HepG2 (cell line): ENCODE results near the gene TAF8. TPM values are rescaled to one million over a fixed set of nuclear protein-coding genes. Genes with fewer than 3 reads are reported as not detected.
A peak's percentile ranks its signal among the peaks of the same experiment; 100 is the strongest.

Source experiments
- BCLAF1 ChIP-seq: fragments of 450-650 bp; IDR thresholded peaks from 2 replicates; pipeline ENCODE4 v1.6.1; 2017; ENCODE audit warnings: mild to moderate bottlenecking
- CEBPZ ChIP-seq: IDR thresholded peaks from 2 replicates; pipeline ENCODE4 v1.6.1; 2012; ENCODE audit warnings: low read length, improper control_type of control experiment
- E2F1 ChIP-seq: sonication (generic); formaldehyde crosslinking; IDR thresholded peaks from 2 replicates; pipeline ENCODE4 v1.5.0; 2020; ENCODE audit warnings: missing genetic modification reagents
- FOXP4 ChIP-seq: sonication (generic); formaldehyde crosslinking; IDR thresholded peaks from 2 replicates; pipeline ENCODE4 v1.4.0; 2020; ENCODE audit warnings: missing genetic modification reagents
- GFI1 ChIP-seq: sonication (generic); formaldehyde crosslinking; IDR thresholded peaks from 2 replicates; pipeline ENCODE4 v1.5.0; 2020; ENCODE audit warnings: missing genetic modification reagents, mild to moderate bottlenecking, borderline replicate concordance
- KAT7 ChIP-seq: IDR thresholded peaks from 2 replicates; pipeline ENCODE4 v1.6.1; 2018; ENCODE audit warnings: borderline replicate concordance, missing compliant biosample characterization
- KDM5A ChIP-seq: fragments of 200-600 bp; sonication (generic); IDR thresholded peaks from 2 replicates; pipeline ENCODE4 v1.7.0; 2018; ENCODE audit warnings: antibody characterized with exemption, mild to moderate bottlenecking, low read length, borderline replicate concordance
- LCORL ChIP-seq, 2 experiments: fragments of 450-650 bp in 1 of 2; sonication (generic) in 1 of 2; formaldehyde crosslinking in 1 of 2; IDR thresholded peaks; 2 replicates each; pipeline versions ENCODE4 v1.5.0 to v1.6.1; 2017 to 2020; ENCODE audit warnings: antibody characterized with exemption in 1 of 2, missing genetic modification reagents in 1 of 2
- MIER3 ChIP-seq: IDR thresholded peaks from 2 replicates; pipeline ENCODE4 v1.6.1; 2016; ENCODE audit warnings: missing compliant biosample characterization, borderline replicate concordance
- PHB2 ChIP-seq: fragments of 450-650 bp; IDR thresholded peaks from 2 replicates; pipeline ENCODE4 v1.6.1; 2018; ENCODE audit not compliant: partially characterized antibody
- POLR2AphosphoS2 ChIP-seq: IDR thresholded peaks from 2 replicates; pipeline ENCODE4 v1.6.1; 2011; ENCODE audit warnings: low read depth, low read length, improper control_type of control experiment
- SIN3A ChIP-seq: IDR thresholded peaks from 2 replicates; pipeline ENCODE4 v1.6.1; 2011; ENCODE audit warnings: low read depth, mild to moderate bottlenecking, control low read depth, low read length, borderline replicate concordance
- ZBTB3 ChIP-seq: sonication (generic); formaldehyde crosslinking; IDR thresholded peaks from 2 replicates; pipeline ENCODE4 v1.4.0; 2020; ENCODE audit warnings: low read depth, mild to moderate bottlenecking, moderate library complexity, missing genetic modification reagents, borderline replicate concordance
- ZFP1 ChIP-seq: IDR thresholded peaks from 2 replicates; pipeline ENCODE4 v1.6.1; 2016
- ZNF263 ChIP-seq: sonication (generic); formaldehyde crosslinking; IDR thresholded peaks from 2 replicates; pipeline ENCODE4 v1.4.0; 2020; ENCODE audit warnings: missing genetic modification reagents
- ZNF496 ChIP-seq: sonication (generic); formaldehyde crosslinking; IDR thresholded peaks from 2 replicates; pipeline ENCODE4 v1.8.1; 2023; ENCODE audit warnings: mild to moderate bottlenecking, moderate library complexity, missing genetic modification reagents; ENCODE audit not compliant: insufficient replicate concordance
- ZNF530 ChIP-seq: sonication (generic); formaldehyde crosslinking; IDR thresholded peaks from 2 replicates; pipeline ENCODE4 v1.5.0; 2020; ENCODE audit warnings: low read depth, mild to moderate bottlenecking, missing genetic modification reagents
- ZNF549 ChIP-seq: sonication (generic); formaldehyde crosslinking; IDR thresholded peaks from 2 replicates; pipeline ENCODE4 v1.5.0; 2020; ENCODE audit warnings: missing genetic modification reagents
- polyA plus RNA-seq, 8 experiments: library from polyadenylated mRNA; depleted of rRNA in 3 of 8; stranded (reverse) in 7 of 8; unstranded in 1 of 8; fragments of >200 nt; fragmentation: Illumina TruSeq in 4 of 8; extraction: Trizol in 4 of 8; gene quantifications; 2 replicates each; pipeline versions ENCODE4 v1.2.1 to v1.2.3, GENCODE V29; 2011 to 2016; ENCODE audit warnings: low read depth in 4 of 8, missing spikeins in 1 of 8, mixed read lengths in 1 of 8; ENCODE audit not compliant: insufficient read depth in 1 of 8
- total RNA-seq, 5 experiments: library from RNA; depleted of rRNA; stranded (reverse); fragments of >200 nt; fragmentation: Illumina TruSeq; extraction: Trizol; gene quantifications; 2 replicates each; pipeline ENCODE4 v1.2.3, GENCODE V29; 2016; ENCODE audit warnings: low read depth in 1 of 5

Gene TAF8
- total and polyA plus RNA-seq, 2 of the 13 experiments (the other 11 are each of a cell fraction or from before 2014, with no cell fraction given): 25.2 to 25.8 TPM

GRCh38 chr6:42050297-42051267 is at the start of gene TAF8 (continued):
- no peak for TF ChIP-seq LCORL (IDR thresholded peaks at IDR 0.05)
- TF ChIP-seq LCORL (CRISPR knock-in tag; IDR thresholded peaks at IDR 0.05): 0 out of 2 replicates have a peak, but pooled peaks have one; percentile 30
- TF ChIP-seq ZNF496 (CRISPR knock-in tag): no peak
- no peak; the same call in 1 of the 2 replicates for TF ChIP-seq KAT7 (CRISPR knock-in tag)
- no peak for TF ChIP-seq ZNF549 (CRISPR knock-in tag)
- peak; percentile 87 for TF ChIP-seq MIER3 (CRISPR knock-in tag)
- TF ChIP-seq SIN3A: peak; percentile 86; the same call in 1 of the 2 replicates
- TF ChIP-seq ZNF530 (CRISPR knock-in tag): 0 out of 2 replicates have a peak, but pooled peaks have one; percentile 66
- peak; percentile 91 for TF ChIP-seq KDM5A
- no peak for TF ChIP-seq BCLAF1
- TF ChIP-seq GFI1 (CRISPR knock-in tag): 0 out of 2 replicates have a peak, but pooled peaks have one; percentile 67
- peak; percentile 54; the same call in 1 of the 2 replicates for TF ChIP-seq ZBTB3 (CRISPR knock-in tag)
- no peak for TF ChIP-seq PHB2
- 0 out of 2 replicates have a peak, but pooled peaks have one; percentile 67 for TF ChIP-seq POLR2AphosphoS2
- peak; percentile 82; the same call in 1 of the 2 replicates for TF ChIP-seq ZFP1 (CRISPR knock-in tag)
- TF ChIP-seq CEBPZ: no peak
- peak; percentile 71; the same call in 1 of the 2 replicates for TF ChIP-seq ZNF263
- peak; percentile 63 for TF ChIP-seq E2F1 (CRISPR knock-in tag)
- TF ChIP-seq FOXP4 (CRISPR knock-in tag): no peak
